Kidney tubule cell (primary cell): ENCODE measurements around the gene ZBTB17.
A peak's percentile ranks its signal among the peaks of the same experiment; 100 is the strongest.
"Not testable (repeated sequence)": the region's sequence is repeated elsewhere in the genome, so short reads cannot be mapped to it uniquely, and the experiment has no call there.

Experiments used
- DNase-seq: peaks from one replicate; pipeline ENCODE4 v3.0.0-alpha.2; 2018; ENCODE audit warnings: low spot score

Gene ZBTB17

GRCh38 chr1:15988856-15989736 lies 13.2 kb upstream of the ZBTB17 start:
- DNase-seq = no peak

- peak; percentile 95 for DNase-seq
These were observed 9.9 kb upstream of the ZBTB17 start for GRCh38 chr1:15985611-15986297.

GRCh38 chr1:15983275-15983674 lies 7.4 kb upstream of the ZBTB17 start:
- DNase-seq = no peak

- DNase-seq = no peak
These were observed 5.8 kb upstream of the ZBTB17 start for GRCh38 chr1:15981679-15982078.

- not testable (repeated sequence) for DNase-seq
These were observed 2.0 kb upstream of the ZBTB17 start for GRCh38 chr1:15977947-15978346.

GRCh38 chr1:15975358-15975804 lies 520 bp downstream of the ZBTB17 start:
- DNase-seq = peak; percentile 68

GRCh38 chr1:15974855-15975254 lies 1.0 kb downstream of the ZBTB17 start:
- DNase-seq = peak; percentile 37

GRCh38 chr1:15973772-15974171 lies 2.1 kb downstream of the ZBTB17 start:
- no peak for DNase-seq

GRCh38 chr1:15972409-15972808 lies 3.5 kb downstream of the ZBTB17 start:
- DNase-seq = no peak

GRCh38 chr1:15970911-15971310 lies 5.0 kb downstream of the ZBTB17 start:
- no peak for DNase-seq

- DNase-seq = no peak
These were observed 6.5 kb downstream of the ZBTB17 start for GRCh38 chr1:15969321-15969880.

GRCh38 chr1:15968172-15968571 lies 7.7 kb downstream of the ZBTB17 start:
- no peak for DNase-seq

GRCh38 chr1:15966956-15967344 lies 9.0 kb downstream of the ZBTB17 start:
- no peak for DNase-seq

- peak; percentile 68 for DNase-seq
These were observed 9.6 kb downstream of the ZBTB17 start for GRCh38 chr1:15966081-15966955.

GRCh38 chr1:15965228-15965767 lies 10.6 kb downstream of the ZBTB17 start:
- no peak for DNase-seq

- no peak for DNase-seq
These were observed 11.8 kb downstream of the ZBTB17 start for GRCh38 chr1:15963968-15964648.

GRCh38 chr1:15963363-15963967 lies 12.4 kb downstream of the ZBTB17 start:
- DNase-seq = no peak

- DNase-seq = no peak
These were observed 13.1 kb downstream of the ZBTB17 start for GRCh38 chr1:15962671-15963362.

GRCh38 chr1:15962176-15962575 lies 13.7 kb downstream of the ZBTB17 start:
- DNase-seq = no peak

GRCh38 chr1:15961492-15961891 lies 14.4 kb downstream of the ZBTB17 start:
- DNase-seq = no peak
